Astrocyte of the spinal cord (primary cell): ENCODE data around the gene ESX1.

Experiments
- DNase-seq: peaks from one replicate; pipeline ENCODE4 v3.0.0; 2011; ENCODE audit warnings: low read depth, low spot score
- H3K4me3 ChIP-seq: 2 replicates; pipeline ENCODE4 v1.5.1; 2011; ENCODE audit warnings: low read depth, mild to moderate bottlenecking, low read length, moderate library complexity
- in situ Hi-C: cut with HindIII; loops from 2 replicates; pipeline ENCODE4 v1.10.0; 2017; ENCODE audit warnings: low sequenced_read_pairs
- TF ChIP-seq, protein P1 (sequence below): IDR thresholded peaks from 2 replicates; pipeline ENCODE4 v1.5.1; 2012; ENCODE audit warnings: low read depth, mild to moderate bottlenecking, low read length, inconsistent platforms

The ESX1 gene

GRCh38 chrX:104254442-104255115, at the start of gene ESX1:
Gene ESX1 (minus strand): TSS chrX:104254933. CDS start chrX:104254849, 84 bp downstream.
- no peak for DNase-seq
- in situ Hi-C loops: no loop called here
- peak within 1 kb of the TSS; percentile 15 for H3K4me3 ChIP-seq
- TF ChIP-seq, protein P1, sequence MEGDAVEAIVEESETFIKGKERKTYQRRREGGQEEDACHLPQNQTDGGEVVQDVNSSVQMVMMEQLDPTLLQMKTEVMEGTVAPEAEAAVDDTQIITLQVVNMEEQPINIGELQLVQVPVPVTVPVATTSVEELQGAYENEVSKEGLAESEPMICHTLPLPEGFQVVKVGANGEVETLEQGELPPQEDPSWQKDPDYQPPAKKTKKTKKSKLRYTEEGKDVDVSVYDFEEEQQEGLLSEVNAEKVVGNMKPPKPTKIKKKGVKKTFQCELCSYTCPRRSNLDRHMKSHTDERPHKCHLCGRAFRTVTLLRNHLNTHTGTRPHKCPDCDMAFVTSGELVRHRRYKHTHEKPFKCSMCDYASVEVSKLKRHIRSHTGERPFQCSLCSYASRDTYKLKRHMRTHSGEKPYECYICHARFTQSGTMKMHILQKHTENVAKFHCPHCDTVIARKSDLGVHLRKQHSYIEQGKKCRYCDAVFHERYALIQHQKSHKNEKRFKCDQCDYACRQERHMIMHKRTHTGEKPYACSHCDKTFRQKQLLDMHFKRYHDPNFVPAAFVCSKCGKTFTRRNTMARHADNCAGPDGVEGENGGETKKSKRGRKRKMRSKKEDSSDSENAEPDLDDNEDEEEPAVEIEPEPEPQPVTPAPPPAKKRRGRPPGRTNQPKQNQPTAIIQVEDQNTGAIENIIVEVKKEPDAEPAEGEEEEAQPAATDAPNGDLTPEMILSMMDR: no peak

- in situ Hi-C loops: no loop called here
- no peak overlapping the region for H3K4me3 ChIP-seq
- TF ChIP-seq, protein P1: no peak
- DNase-seq: no peak
Measured at GRCh38 chrX:104295636-104296035, 40.9 kb upstream of the ESX1 start.

DNA sequence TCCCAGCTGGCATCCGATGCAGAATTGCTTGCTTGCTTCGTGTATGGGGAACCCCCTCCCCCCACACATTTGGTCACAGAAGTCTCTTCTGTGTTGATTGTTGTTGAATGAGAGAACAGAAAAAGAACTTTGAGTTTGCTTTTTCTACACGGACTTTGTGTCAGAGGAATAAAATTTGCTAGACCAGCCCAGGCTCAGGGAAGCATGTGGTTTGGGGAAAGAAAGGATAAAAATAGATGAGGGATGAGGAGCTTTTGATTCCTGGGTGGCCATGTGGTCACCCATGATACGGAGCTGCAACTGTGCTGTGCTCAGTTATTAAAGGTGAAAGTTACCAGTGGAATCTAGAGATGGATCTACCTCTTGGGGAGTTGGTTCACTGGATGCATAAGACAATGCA, 34.2 kb upstream of the ESX1 start:
- in situ Hi-C loops: no loop called here
- H3K4me3 ChIP-seq: no peak overlapping the region
- TF ChIP-seq, protein P1: no peak
- DNase-seq: no peak

DNA sequence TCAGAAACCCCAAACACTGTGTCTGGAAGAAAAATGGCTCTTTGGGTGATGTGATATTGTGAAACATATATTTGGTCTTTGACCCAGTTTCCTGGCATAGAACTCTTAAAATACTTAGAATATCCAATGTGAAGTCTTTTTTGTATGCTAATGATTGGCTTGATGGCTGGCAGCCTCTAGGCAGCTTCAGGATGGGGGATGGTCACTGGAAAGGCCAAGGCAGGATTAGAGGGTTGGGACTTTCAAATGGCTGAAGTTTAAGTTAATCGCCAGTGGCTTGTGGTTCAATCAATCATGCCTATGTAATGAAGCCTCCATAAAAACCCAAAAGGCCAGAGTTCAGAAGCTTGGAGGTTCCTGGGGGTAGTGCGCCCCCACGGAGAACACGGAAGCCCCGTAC, 33.5 kb upstream of the ESX1 start:
- TF ChIP-seq, protein P1: no peak
- in situ Hi-C loops: no loop called here
- H3K4me3 ChIP-seq: no peak overlapping the region
- DNase-seq: no peak

GRCh38 chrX:104285201-104285600, 30.5 kb upstream of the ESX1 start:
- in situ Hi-C loops: no loop called here
- no peak for DNase-seq
- H3K4me3 ChIP-seq: no peak overlapping the region
- TF ChIP-seq, protein P1: no peak

- DNase-seq: peak; percentile 30
- TF ChIP-seq, protein P1: no peak
- H3K4me3 ChIP-seq: no peak overlapping the region
- in situ Hi-C loops: no loop called here
Measured at GRCh38 chrX:104284507-104284906, 29.8 kb upstream of the ESX1 start.
